ENCODE results near the gene GPR35. TPM values are rescaled to one million over a fixed set of nuclear protein-coding genes. Genes with fewer than 3 reads are reported as not detected.

GPR35 gene
- total RNA-seq, 1 donor from 2014 or later, result 1.5 TPM

GRCh38 chr2:240620859-240621258, 4.4 kb upstream of the GPR35 start:
- no peaks in the 10 kb centered on the region for H3K4me1 Mint-ChIP-seq (ENCODE audit: low read depth, unreplicated experiment)
- peaks cover 21% of the 10 kb centered on the region for H3K36me3 Mint-ChIP-seq (ENCODE audit: unreplicated experiment)
- H3K27ac Mint-ChIP-seq (ENCODE audit: unreplicated experiment), result no peak overlapping the region
- H3K9me3 Mint-ChIP-seq (ENCODE audit: unreplicated experiment), result peaks cover 14% of the 10 kb centered on the region
- no peak for DNase-seq
- no peak for TF ChIP-seq CTCF (IDR thresholded peaks at IDR 0.05; ENCODE audit: partially characterized antibody, unreplicated experiment)
- no peak overlapping the region for H3K4me3 Mint-ChIP-seq (ENCODE audit: unreplicated experiment)
- H3K27me3 Mint-ChIP-seq (ENCODE audit: unreplicated experiment), result peaks cover 2% of the 10 kb centered on the region

GRCh38 chr2:240622060-240622411, 3.2 kb upstream of the GPR35 start:
- Mint-ChIP-seq H3K36me3 (ENCODE audit: unreplicated experiment) (peaks cover 11% of the 10 kb centered on the region), H3K4me3 (ENCODE audit: unreplicated experiment) (no peak overlapping the region), H3K4me1 (ENCODE audit: low read depth, unreplicated experiment) (no peaks in the 10 kb centered on the region), H3K9me3 (ENCODE audit: unreplicated experiment) (peaks cover 12% of the 10 kb centered on the region), H3K27me3 (ENCODE audit: unreplicated experiment) (peaks cover 2% of the 10 kb centered on the region), H3K27ac (ENCODE audit: unreplicated experiment) (no peak overlapping the region)
- DNase-seq, result no peak
- TF ChIP-seq CTCF (IDR thresholded peaks at IDR 0.05; ENCODE audit: partially characterized antibody, unreplicated experiment), result no peak

- no peaks in the 10 kb centered on the region for H3K4me1 Mint-ChIP-seq (ENCODE audit: low read depth, unreplicated experiment)
- H3K27me3 Mint-ChIP-seq (ENCODE audit: unreplicated experiment), result peaks cover 2% of the 10 kb centered on the region
- no peak overlapping the region for H3K27ac Mint-ChIP-seq (ENCODE audit: unreplicated experiment)
- DNase-seq, result no peak
- peaks cover 10% of the 10 kb centered on the region for H3K36me3 Mint-ChIP-seq (ENCODE audit: unreplicated experiment)
- peaks cover 12% of the 10 kb centered on the region for H3K9me3 Mint-ChIP-seq (ENCODE audit: unreplicated experiment)
- H3K4me3 Mint-ChIP-seq (ENCODE audit: unreplicated experiment), result no peak overlapping the region
- no peak for TF ChIP-seq CTCF (IDR thresholded peaks at IDR 0.05; ENCODE audit: partially characterized antibody, unreplicated experiment)
These were observed 2.6 kb upstream of the GPR35 start for GRCh38 chr2:240622531-240623235.

- H3K27ac Mint-ChIP-seq (ENCODE audit: unreplicated experiment), result no peak overlapping the region
These were observed 1.7 kb upstream of the GPR35 start for GRCh38 chr2:240623531-240624010.

More at GRCh38 chr2:240623531-240624010, 1.7 kb upstream of the GPR35 start:
- Mint-ChIP-seq H3K36me3 (ENCODE audit: unreplicated experiment) (peaks cover 6% of the 10 kb centered on the region), H3K9me3 (ENCODE audit: unreplicated experiment) (peaks cover 10% of the 10 kb centered on the region), H3K4me3 (ENCODE audit: unreplicated experiment) (no peak overlapping the region), H3K4me1 (ENCODE audit: low read depth, unreplicated experiment) (no peaks in the 10 kb centered on the region), H3K27me3 (ENCODE audit: unreplicated experiment) (peaks cover 6% of the 10 kb centered on the region)
- TF ChIP-seq CTCF (IDR thresholded peaks at IDR 0.05; ENCODE audit: partially characterized antibody, unreplicated experiment), result no peak
- DNase-seq, result no peak
